ENCODE data around the gene HES5. TPM values are rescaled to one million over a fixed set of nuclear protein-coding genes. Genes with fewer than 3 reads are reported as not detected.
A peak's percentile ranks its signal among the peaks of the same experiment; 100 is the strongest.

HES5 gene
- total RNA-seq, 2 donors from 2014 or later = not detected

DNA sequence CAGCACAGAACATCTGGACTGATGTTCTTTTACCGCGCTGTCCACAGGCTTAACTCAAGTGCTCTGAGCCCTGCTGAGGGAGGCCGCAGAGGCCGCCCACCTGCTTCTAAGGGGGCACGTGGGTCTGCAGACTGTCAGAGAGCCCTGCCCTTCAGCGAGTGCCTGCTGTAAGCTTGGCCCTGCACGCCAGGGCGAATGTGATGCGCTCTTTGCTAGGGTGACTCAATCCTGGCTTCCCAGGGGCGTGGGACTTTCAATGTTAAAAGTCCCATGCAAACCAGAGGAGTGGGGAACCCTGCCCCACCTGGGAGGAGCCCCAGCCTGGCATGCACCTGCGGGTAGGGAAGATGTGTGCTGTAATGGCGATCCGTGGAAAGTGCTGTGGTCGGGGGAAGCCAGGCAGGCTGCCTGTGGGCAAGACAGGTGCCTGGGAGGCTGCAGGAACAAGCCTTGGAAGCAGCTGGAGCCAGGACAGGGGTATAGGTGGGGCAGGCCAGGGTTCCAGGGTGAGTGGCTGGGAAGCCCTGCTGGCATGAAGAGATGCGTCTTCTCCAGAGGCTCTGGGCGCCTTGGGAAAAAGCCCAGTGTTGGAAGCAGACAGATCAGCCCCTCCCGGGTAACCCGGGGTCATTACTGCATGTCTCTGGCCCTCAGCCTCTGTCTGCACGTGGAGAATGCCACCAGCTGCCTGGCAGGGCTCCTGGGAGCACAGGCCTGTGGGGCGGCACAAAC lies 3.1 kb downstream of the HES5 start:
- peak overlapping the region; percentile 93 for H3K4me3 Mint-ChIP-seq
- peak; percentile 0 to 2 for ATAC-seq
- DNase-seq (ENCODE audit: low spot score) = no peak
- no peaks in the 10 kb centered on the region for H3K36me3 Mint-ChIP-seq
- peaks cover 24 to 37% of the 10 kb centered on the region in 2 donors for H3K4me1 Mint-ChIP-seq (ENCODE audit: low read depth in 2 of 2)
- peaks cover 0 to 3% of the 10 kb centered on the region in 2 donors for H3K27me3 Mint-ChIP-seq
- no peaks in the 10 kb centered on the region for H3K9me3 Mint-ChIP-seq
- H3K27ac Mint-ChIP-seq = peak overlapping the region; percentile 74 to 90

DNA sequence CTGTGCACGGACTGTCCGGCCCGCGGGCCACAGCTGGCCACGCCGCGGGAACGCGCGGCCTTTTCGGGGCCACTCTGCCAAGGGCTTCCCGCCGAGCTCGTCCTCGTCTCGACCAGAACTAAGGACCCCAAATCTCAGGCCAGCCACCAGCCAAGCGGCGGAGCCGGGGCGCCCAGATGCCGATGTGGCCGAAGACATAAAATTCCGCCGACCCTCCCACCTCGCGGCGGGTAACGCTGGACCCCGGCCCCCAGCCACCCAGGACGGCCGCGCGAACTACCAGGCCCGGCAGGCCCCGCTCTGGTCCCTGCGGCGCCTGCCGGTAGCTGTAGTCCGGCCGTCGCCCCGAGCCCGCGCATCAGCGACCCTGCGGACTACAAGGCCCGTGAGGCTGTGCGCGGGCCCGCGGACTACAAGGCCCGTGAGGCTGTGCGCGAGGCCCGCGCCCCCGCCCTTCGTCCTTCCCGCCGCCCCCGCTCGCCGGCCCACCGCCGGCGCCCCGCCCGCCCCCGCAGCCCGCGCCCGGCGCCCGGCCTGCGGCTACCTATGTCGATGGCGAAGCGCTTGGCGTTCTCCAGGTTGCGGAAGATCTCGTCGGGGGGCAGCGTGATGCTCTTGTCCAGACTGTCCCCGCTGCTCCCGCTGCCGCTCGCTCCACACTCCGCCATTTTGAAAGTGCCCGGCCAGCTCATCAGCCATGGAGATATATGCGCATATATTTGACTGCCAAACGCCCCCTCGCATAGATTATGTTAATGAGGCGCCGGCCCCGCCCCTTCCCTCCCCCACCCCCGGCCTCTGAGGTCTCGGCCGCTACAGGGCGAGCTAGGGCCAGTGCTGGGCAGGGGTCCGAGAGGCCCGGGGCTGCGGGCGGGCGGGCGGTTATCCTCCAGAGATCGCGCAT lies 3.9 kb downstream of the HES5 start, which contains the start of gene PANK4:
PANK4 (minus strand) TSS at position 677 of the 904 bp plus-strand sequence; CDS start at position 668, 9 bp downstream.
- peak; percentile 95 for DNase-seq (ENCODE audit: low spot score)
- peak within 1 kb of the TSS; percentile 93 for H3K4me3 Mint-ChIP-seq
- H3K27me3 Mint-ChIP-seq = peaks cover 0 to 3% of the 10 kb centered on the region in 2 donors
- peak; percentile 98 for ATAC-seq
- H3K4me1 Mint-ChIP-seq (ENCODE audit: low read depth in 2 of 2) = peaks cover 24 to 37% of the 10 kb centered on the region in 2 donors
- H3K36me3 Mint-ChIP-seq = no peaks in the 10 kb centered on the region
- H3K27ac Mint-ChIP-seq = peak within 1 kb of the TSS; percentile 74 to 90
- H3K9me3 Mint-ChIP-seq = no peaks in the 10 kb centered on the region

DNA sequence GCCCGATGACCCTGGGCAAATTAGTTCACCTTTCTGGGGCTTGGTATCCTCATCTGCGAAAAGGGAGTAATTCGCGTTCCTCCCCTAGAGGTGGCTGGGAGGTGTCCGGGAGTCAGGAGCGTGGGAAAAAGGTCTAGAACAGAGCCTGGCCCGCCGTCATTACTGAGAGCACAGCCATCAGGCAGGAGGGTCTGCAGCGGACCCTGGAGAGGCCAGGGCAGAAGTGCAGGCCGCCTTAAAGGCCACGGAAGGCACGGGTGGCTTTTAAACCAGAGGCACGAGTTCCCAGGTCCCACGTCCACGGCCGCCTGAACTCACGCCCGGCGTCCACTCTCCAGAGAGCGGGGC lies 4.5 kb downstream of the HES5 start:
- Mint-ChIP-seq H3K36me3 (no peaks in the 10 kb centered on the region), H3K9me3 (no peaks in the 10 kb centered on the region), H3K4me1 (ENCODE audit: low read depth in 2 of 2) (peaks cover 24 to 37% of the 10 kb centered on the region in 2 donors), H3K4me3 (peak overlapping the region; percentile 89), H3K27me3 (peaks cover 0 to 3% of the 10 kb centered on the region in 2 donors), H3K27ac (peak overlapping the region; percentile 51 to 77)
- ATAC-seq (no peak), DNase-seq (ENCODE audit: low spot score) (no peak)

DNA sequence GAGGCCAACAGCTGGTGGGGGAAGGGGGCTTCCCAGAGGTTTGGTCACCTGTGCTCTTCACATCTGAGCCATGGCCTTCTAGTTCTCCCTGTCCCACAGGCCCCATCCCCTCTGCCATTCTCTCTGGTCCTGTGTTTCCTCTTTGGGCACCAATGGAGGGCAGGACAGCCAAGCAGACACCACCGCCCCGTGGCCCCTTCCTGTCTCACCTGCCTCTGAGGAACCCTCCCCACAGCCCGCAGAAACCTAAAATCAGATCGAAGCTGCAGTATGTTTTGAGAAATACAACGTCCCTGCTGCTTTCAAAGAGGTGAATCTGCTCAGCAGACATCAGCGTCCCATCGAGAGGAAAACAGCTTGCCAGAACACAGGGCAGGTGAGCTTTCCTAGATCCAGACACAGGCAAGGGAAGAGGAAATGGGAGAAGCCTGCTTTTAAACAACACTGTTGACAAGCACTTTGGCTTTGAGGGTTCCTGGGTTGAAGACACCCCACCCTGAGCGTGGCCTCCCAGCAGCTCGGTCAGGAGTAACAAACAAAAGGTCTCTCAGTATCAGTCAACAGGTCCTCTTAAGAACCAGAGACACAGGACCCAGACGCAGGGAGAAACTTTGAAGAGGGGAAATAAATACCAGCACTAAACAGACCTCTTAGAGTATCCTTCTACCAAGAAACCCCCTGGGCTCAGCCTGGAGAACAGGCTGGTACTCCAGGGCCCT lies 6.0 kb downstream of the HES5 start:
- Mint-ChIP-seq H3K4me3 (peak overlapping the region; percentile 89), H3K27me3 (peaks cover 0 to 3% of the 10 kb centered on the region in 2 donors), H3K4me1 (ENCODE audit: low read depth in 2 of 2) (peaks cover 24 to 37% of the 10 kb centered on the region in 2 donors), H3K27ac (peak overlapping the region; percentile 57 to 77), H3K36me3 (no peaks in the 10 kb centered on the region), H3K9me3 (no peaks in the 10 kb centered on the region)
- DNase-seq (ENCODE audit: low spot score) (no peak), ATAC-seq (no peak)

DNA sequence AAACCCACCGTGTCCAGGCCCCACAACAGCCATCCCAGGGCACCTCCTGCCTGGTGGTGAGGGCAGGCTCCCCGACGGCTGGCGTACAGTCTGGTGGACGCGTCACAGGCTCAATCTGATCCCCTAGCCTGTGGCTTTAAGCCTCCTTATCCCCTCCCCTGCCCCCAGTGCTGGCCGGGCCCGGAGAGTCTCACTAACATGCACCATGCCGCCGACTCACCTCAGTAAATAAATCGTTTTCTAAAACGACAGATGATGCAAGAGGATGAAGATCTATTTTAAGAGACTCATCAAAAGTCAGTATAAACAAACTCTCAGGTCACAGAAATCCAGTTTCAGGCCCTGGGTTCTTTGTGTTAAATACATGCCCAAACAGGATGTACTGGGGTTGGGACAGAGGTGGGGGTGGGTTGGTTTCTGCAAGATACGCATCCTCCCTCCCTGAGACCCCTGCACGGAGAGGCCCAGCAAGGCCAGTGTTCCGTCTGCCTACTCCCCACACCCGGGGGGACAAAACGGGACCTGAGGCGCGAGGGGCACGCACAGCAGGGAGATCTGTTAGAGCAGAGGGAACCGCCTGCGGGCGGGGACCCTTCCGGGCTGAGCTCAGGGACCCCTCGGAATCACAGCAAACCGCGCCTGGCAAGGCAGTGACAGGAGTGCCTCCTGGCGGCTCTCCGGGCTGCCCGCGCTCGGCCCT lies 6.7 kb downstream of the HES5 start:
- peaks cover 24 to 37% of the 10 kb centered on the region in 2 donors for H3K4me1 Mint-ChIP-seq (ENCODE audit: low read depth in 2 of 2)
- DNase-seq (ENCODE audit: low spot score) = no peak
- H3K9me3 Mint-ChIP-seq = no peaks in the 10 kb centered on the region

DNA sequence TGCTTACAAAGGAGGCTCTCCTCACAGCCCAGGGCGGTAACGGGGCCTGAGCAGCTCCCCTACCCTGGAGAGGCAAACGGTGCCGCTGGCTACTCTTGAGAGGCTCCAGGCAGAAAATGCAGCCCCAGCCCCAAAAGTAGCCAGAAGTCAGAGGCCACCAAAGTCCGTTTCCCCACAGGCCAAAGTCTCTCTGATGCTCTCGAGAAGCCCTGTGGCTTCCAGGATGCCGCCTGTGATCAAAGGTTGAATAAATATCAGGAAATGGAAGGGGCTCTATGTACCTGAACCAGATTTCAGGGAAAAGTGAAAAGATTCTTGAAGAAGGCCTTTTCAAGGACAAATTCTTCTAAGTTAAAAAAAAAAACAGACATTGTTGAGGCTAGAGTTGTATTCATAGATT lies 7.8 kb downstream of the HES5 start:
- Mint-ChIP-seq H3K9me3 (no peaks in the 10 kb centered on the region), H3K4me1 (ENCODE audit: low read depth in 2 of 2) (peaks cover 24 to 37% of the 10 kb centered on the region in 2 donors), H3K27me3 (peaks cover 0 to 3% of the 10 kb centered on the region in 2 donors), H3K27ac (no peak overlapping the region), H3K36me3 (no peaks in the 10 kb centered on the region), H3K4me3 (no peak overlapping the region)
- DNase-seq (ENCODE audit: low spot score) (no peak), ATAC-seq (no peak)

More for the DNA sequence above, 6.7 kb downstream of the HES5 start:
- Mint-ChIP-seq H3K27me3 (peaks cover 0 to 3% of the 10 kb centered on the region in 2 donors), H3K4me3 (peak overlapping the region; percentile 89), H3K36me3 (no peaks in the 10 kb centered on the region), H3K27ac (peak overlapping the region; percentile 57 to 77)
- no peak for ATAC-seq

DNA sequence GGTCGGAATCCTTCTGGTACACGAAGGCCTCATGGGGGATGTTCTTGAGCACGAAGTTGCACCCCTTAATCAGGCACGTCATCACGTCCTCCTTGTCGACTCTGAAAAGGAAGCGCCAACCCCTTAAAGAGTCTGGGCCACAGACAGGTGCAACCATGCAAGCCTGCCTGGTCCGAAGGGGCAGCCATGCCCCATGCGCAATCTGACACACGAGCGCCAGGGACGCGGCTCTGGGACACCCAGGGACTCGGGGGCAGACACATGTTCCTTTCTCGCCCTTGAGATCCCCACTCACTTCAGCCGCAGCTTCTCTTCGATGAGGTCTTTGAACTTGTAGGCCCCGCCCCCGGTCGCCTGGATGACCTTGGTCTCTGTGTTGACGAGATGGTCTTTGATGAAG lies 9.3 kb downstream of the HES5 start:
- no peak overlapping the region for H3K27ac Mint-ChIP-seq
- no peak overlapping the region for H3K4me3 Mint-ChIP-seq
- no peaks in the 10 kb centered on the region for H3K27me3 Mint-ChIP-seq
- H3K36me3 Mint-ChIP-seq = no peaks in the 10 kb centered on the region
- H3K9me3 Mint-ChIP-seq = no peaks in the 10 kb centered on the region
- no peak for DNase-seq (ENCODE audit: low spot score)
- no peak for ATAC-seq
- peaks cover 20 to 31% of the 10 kb centered on the region in 2 donors for H3K4me1 Mint-ChIP-seq (ENCODE audit: low read depth in 2 of 2)

DNA sequence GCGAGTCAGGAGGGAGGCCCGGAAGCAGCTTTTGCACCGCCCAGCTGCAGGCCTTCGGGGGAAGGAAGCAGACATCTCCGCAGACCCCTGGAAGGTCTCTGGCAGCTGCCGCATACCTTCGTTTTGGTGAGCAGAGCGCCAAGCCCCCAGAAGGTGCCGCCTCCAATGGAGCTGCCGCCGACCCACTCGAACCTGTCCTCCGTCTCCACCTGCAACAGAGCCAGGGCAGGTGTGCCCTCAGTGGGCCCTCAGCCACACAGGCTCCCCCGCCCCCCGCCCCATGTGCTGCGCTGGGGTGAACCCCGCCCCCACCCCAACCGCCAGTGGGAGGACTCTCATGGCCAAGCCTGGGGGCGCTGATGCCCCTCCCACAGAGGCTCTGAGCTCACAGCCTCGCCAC lies 9.9 kb downstream of the HES5 start:
- no peak for DNase-seq (ENCODE audit: low spot score)
- ATAC-seq = no peak
- Mint-ChIP-seq H3K9me3 (no peaks in the 10 kb centered on the region), H3K36me3 (no peaks in the 10 kb centered on the region), H3K4me1 (ENCODE audit: low read depth in 2 of 2) (peaks cover 19 to 30% of the 10 kb centered on the region in 2 donors), H3K27ac (no peak overlapping the region), H3K4me3 (no peak overlapping the region), H3K27me3 (no peaks in the 10 kb centered on the region)

DNA sequence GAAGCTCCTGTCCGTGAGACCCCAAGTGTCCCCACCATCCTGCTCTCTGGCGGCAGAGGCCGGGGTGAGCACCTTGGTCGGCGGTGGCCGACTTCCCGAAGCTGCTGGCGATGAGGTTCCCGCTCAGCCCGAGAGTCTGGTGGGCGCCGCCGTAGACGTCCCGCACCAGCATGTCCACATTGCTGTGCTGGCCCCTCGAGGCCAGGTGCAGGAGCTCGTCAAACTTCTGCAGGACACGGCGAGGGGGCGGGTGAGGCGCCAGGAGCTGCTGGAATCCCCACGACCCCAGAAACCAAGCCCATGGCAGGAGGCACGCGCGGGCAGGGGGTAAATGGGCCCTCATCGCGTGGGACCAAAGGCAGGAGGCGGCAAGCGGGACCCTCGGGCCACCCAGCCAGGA lies 10.3 kb downstream of the HES5 start:
- no peaks in the 10 kb centered on the region for H3K36me3 Mint-ChIP-seq
- no peak for ATAC-seq
- no peak overlapping the region for H3K27ac Mint-ChIP-seq
- DNase-seq (ENCODE audit: low spot score) = no peak
- H3K27me3 Mint-ChIP-seq = no peaks in the 10 kb centered on the region
- H3K4me3 Mint-ChIP-seq = no peak overlapping the region
- H3K9me3 Mint-ChIP-seq = no peaks in the 10 kb centered on the region
- H3K4me1 Mint-ChIP-seq (ENCODE audit: low read depth in 2 of 2) = peaks cover 14 to 26% of the 10 kb centered on the region in 2 donors

DNA sequence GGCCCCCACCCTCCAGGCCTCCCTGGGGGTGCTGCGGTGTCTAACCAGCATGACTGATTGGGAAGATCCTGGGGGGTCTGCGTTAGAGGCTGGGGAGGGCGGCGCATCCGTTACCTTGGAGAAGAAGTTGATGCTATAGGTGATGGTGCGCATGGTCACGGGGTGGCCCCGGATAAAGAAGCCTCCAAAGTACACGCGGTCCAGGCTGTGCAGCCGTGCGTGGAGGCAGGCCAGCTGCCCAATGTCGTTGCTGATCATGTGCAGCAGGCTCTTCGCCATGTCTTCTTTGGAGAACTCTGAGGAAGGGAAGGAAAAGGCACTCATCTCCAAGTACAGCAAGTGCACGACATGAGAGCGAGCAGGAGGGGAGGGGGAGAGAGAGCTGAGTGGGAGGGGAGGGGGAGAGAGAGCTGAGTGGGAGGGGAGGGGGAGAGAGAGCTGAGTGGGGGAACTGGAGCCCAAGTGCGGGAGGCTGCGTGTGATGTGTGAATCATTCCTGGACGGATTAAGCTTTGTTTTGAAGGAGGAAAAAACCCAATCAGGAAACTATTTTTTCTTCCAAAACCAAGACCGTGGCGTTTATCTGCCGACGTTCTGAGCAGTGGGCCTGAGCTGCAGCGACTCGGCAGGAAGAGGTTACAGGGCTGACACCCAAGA lies 10.9 kb downstream of the HES5 start:
- ATAC-seq (no peak), DNase-seq (ENCODE audit: low spot score) (no peak)
- H3K4me1 Mint-ChIP-seq (ENCODE audit: low read depth in 2 of 2) = peaks cover 8 to 20% of the 10 kb centered on the region in 2 donors
- no peak overlapping the region for H3K27ac Mint-ChIP-seq
- H3K4me3 Mint-ChIP-seq = no peak overlapping the region
- H3K9me3 Mint-ChIP-seq = no peaks in the 10 kb centered on the region
- H3K36me3 Mint-ChIP-seq = no peaks in the 10 kb centered on the region
- no peaks in the 10 kb centered on the region for H3K27me3 Mint-ChIP-seq

DNA sequence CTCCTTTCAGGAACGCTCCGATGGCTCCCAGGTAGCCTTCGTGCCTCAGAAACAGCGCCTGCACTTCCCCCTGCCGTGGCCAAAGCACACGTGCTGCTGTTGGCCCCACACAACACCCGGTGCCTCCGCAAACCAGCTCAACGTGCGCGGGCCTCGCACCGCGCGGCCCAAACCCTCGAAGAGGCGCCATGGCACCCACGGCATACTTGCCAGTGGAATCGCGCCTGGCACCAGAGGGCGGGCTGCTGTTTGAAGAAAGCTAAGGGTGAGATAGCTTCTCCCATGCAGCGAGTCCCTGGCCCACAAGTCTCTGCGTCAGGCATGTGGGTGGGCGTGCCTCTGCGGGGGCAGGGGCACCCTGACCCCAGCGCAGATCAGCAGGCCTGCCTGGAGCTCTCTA lies 11.5 kb downstream of the HES5 start:
- no peak for ATAC-seq
- H3K36me3 Mint-ChIP-seq = no peaks in the 10 kb centered on the region
- H3K27ac Mint-ChIP-seq = no peak overlapping the region
- H3K27me3 Mint-ChIP-seq = no peaks in the 10 kb centered on the region
- no peak for DNase-seq (ENCODE audit: low spot score)
- no peak overlapping the region for H3K4me3 Mint-ChIP-seq
- H3K4me1 Mint-ChIP-seq (ENCODE audit: low read depth in 2 of 2) = peaks cover 4 to 14% of the 10 kb centered on the region in 2 donors
- H3K9me3 Mint-ChIP-seq = no peaks in the 10 kb centered on the region

DNA sequence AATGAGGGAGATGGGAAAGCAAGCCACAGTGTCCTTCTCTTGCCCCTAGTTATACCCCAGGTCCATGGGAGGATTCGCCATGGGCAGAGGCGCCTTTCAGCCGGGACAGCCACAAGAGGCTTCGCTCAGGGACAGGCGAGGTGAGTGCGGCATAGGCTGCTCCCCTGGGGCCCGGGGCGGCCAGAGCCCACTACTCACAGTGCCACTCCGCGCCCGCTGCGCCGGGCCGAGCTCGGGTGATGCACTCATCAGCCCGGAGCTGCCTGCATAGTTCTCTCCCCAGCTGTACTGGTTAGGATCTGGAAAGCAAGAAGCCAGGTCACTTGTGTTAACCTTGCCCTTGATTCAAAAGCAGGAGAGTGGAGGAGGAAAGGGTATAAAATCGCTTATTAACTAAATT lies 12.1 kb downstream of the HES5 start:
- Mint-ChIP-seq H3K27me3 (no peaks in the 10 kb centered on the region), H3K27ac (no peak overlapping the region), H3K4me1 (ENCODE audit: low read depth in 2 of 2) (peaks cover 4 to 9% of the 10 kb centered on the region in 2 donors), H3K9me3 (no peaks in the 10 kb centered on the region), H3K4me3 (no peak overlapping the region), H3K36me3 (no peaks in the 10 kb centered on the region)
- DNase-seq (ENCODE audit: low spot score) (no peak), ATAC-seq (no peak)

DNA sequence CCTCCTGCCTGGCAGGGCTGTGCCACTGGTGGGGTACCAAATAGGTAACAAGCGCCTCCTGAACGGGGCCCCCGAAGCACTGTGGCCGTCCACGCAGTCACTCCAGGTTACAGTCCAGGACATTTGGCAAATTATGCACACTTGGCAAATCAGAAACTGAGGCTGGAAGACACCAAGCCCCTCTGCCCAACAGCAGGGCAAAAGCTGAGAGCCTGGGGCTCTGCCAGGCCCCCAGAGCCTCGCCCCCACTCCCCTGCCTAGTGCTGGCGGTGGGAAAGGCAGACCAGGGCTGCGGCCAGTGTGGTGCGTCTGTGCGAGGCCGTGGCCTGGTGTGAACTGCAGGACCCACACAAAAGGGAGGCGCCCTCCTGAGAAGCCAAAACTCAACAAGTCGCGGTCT lies 13.1 kb downstream of the HES5 start:
- Mint-ChIP-seq H3K4me3 (no peak overlapping the region), H3K9me3 (no peaks in the 10 kb centered on the region), H3K4me1 (ENCODE audit: low read depth in 2 of 2) (no peaks in the 10 kb centered on the region), H3K27ac (no peak overlapping the region), H3K27me3 (no peaks in the 10 kb centered on the region), H3K36me3 (no peaks in the 10 kb centered on the region)
- ATAC-seq = no peak
- no peak for DNase-seq (ENCODE audit: low spot score)

Data from natural killer cell treated with Interleukin-12 subunit alpha and Interleukin-12 subunit beta and Interleukin-15 and Interleukin-18, amount 100 ng/mL, for 72 hours (primary cell).